K562 (cell line): ENCODE data around the gene TMEM217. TPM values are rescaled to one million over a fixed set of nuclear protein-coding genes. Genes with fewer than 3 reads are reported as not detected.
A peak's percentile ranks its signal among the peaks of the same experiment; 100 is the strongest.

Experiments used
- BRD4 ChIP-seq: fragments of 200-600 bp; sonication (generic); IDR thresholded peaks from 2 replicates; pipeline ENCODE4 v1.6.1; 2017; ENCODE audit warnings: inconsistent platforms
- CHD1 ChIP-seq: fragments of 200-600 bp; sonication (generic); IDR thresholded peaks from one replicate; pipeline ENCODE4 v1.6.1; 2012; ENCODE audit warnings: mild to moderate bottlenecking, moderate library complexity, low read length, inconsistent platforms
- CREB3L1 ChIP-seq: fragments of 450-650 bp; IDR thresholded peaks from 2 replicates; pipeline ENCODE4 v1.6.1; 2014; ENCODE audit warnings: low read depth, mild to moderate bottlenecking, moderate library complexity, borderline replicate concordance
- ELF1 ChIP-seq: fragments of 200-800 bp; sonication (Bioruptor generic); IDR thresholded peaks from 2 replicates; pipeline ENCODE4 v1.6.1; 2016; ENCODE audit warnings: missing genetic modification characterization, missing compliant biosample characterization
- GTF3C2 ChIP-seq: IDR thresholded peaks from 3 replicates; pipeline ENCODE4 v1.6.1; 2011; ENCODE audit warnings: borderline replicate concordance, mild to moderate bottlenecking, moderate library complexity; ENCODE audit not compliant: insufficient read length; ENCODE audit errors: extremely low read depth
- HMBOX1 ChIP-seq: sonication (generic); IDR thresholded peaks from 2 replicates; pipeline ENCODE4 v1.6.1; 2016
- HMGN3 ChIP-seq: IDR thresholded peaks from 2 replicates; pipeline ENCODE4 v1.6.1; 2011; ENCODE audit warnings: borderline replicate concordance, low read depth, mild to moderate bottlenecking, mixed read lengths, low read length; ENCODE audit not compliant: insufficient read length; ENCODE audit errors: extremely low read depth
- TCFL5 ChIP-seq: fragments of 250-450 bp; sonication (Bioruptor Pico); conservative IDR thresholded peaks from 2 replicates; pipeline ENCODE4 v1.6.1; 2021; ENCODE audit warnings: mild to moderate bottlenecking, moderate library complexity, matching md5 sums
- ZNF589 ChIP-seq: fragments of 200-800 bp; sonication (Bioruptor generic); IDR thresholded peaks from 2 replicates; pipeline ENCODE4 v1.6.1; 2016; ENCODE audit warnings: low read depth, missing genetic modification characterization, missing compliant biosample characterization
- ZNF668 ChIP-seq: fragments of 250-450 bp; sonication (Bioruptor Pico); IDR thresholded peaks from 2 replicates; pipeline ENCODE4 v1.8.0; 2022; ENCODE audit warnings: mild to moderate bottlenecking, inconsistent platforms
- ZZZ3 ChIP-seq: fragments of 450-650 bp; IDR thresholded peaks from 2 replicates; pipeline ENCODE4 v1.6.1; 2016; ENCODE audit warnings: antibody characterized with exemption, mild to moderate bottlenecking, moderate library complexity
- polyA plus RNA-seq, 8 experiments: library from polyadenylated mRNA; depleted of rRNA in 4 of 8; stranded (reverse) in 5 of 8; unstranded in 3 of 8; fragments of >200 nt; fragmentation: Nextera tagmentation in 2 of 8; fragmentation: Illumina TruSeq in 1 of 8; extraction: Ambion mirVana in 2 of 8; extraction: Trizol in 1 of 8; gene quantifications; 2 replicates each; pipeline versions ENCODE4 v1.2.1 to v1.2.3, GENCODE V29; 2011 to 2014; ENCODE audit warnings: inconsistent platforms in 1 of 8, missing spikeins in 1 of 8
- total RNA-seq, 7 experiments: library from RNA; depleted of rRNA in 6 of 7; stranded (reverse); fragments of >200 nt in 6 of 7; fragmentation: Illumina TruSeq in 2 of 7; extraction: Trizol in 2 of 7; gene quantifications; 2 replicates each; pipeline versions ENCODE4 v1.2.1 to v1.2.3, GENCODE V29; 2011 to 2021; ENCODE audit warnings: low replicate concordance in 1 of 7
- TF ChIP-seq, protein P1 (sequence below): fragments of 450-650 bp; IDR thresholded peaks from 2 replicates; pipeline ENCODE4 v1.6.1; 2016; ENCODE audit warnings: low read depth

TMEM217 gene
- total and polyA plus RNA-seq, 9 of the 15 experiments (the other 6 are each of a cell fraction or from before 2014, with no cell fraction given), result 1.3 to 8.0 (median 1.9) TPM

GRCh38 chr6:37182736-37183590 is 75.0 kb downstream of the TMEM217 start (continued):
- TF ChIP-seq CREB3L1, result peak; percentile 71; the same call in 1 of the 2 replicates
- TF ChIP-seq ELF1 (tag), result 0 out of 2 replicates have a peak, but pooled peaks have one; percentile 34
- TF ChIP-seq ZZZ3, result no peak
- peak; percentile 94 for TF ChIP-seq HMGN3
- TF ChIP-seq HMBOX1, result peak; percentile 71; the same call in 1 of the 2 replicates
- peak; percentile 92; the same call in 1 of the 2 replicates for TF ChIP-seq BRD4
- TF ChIP-seq, protein P1, sequence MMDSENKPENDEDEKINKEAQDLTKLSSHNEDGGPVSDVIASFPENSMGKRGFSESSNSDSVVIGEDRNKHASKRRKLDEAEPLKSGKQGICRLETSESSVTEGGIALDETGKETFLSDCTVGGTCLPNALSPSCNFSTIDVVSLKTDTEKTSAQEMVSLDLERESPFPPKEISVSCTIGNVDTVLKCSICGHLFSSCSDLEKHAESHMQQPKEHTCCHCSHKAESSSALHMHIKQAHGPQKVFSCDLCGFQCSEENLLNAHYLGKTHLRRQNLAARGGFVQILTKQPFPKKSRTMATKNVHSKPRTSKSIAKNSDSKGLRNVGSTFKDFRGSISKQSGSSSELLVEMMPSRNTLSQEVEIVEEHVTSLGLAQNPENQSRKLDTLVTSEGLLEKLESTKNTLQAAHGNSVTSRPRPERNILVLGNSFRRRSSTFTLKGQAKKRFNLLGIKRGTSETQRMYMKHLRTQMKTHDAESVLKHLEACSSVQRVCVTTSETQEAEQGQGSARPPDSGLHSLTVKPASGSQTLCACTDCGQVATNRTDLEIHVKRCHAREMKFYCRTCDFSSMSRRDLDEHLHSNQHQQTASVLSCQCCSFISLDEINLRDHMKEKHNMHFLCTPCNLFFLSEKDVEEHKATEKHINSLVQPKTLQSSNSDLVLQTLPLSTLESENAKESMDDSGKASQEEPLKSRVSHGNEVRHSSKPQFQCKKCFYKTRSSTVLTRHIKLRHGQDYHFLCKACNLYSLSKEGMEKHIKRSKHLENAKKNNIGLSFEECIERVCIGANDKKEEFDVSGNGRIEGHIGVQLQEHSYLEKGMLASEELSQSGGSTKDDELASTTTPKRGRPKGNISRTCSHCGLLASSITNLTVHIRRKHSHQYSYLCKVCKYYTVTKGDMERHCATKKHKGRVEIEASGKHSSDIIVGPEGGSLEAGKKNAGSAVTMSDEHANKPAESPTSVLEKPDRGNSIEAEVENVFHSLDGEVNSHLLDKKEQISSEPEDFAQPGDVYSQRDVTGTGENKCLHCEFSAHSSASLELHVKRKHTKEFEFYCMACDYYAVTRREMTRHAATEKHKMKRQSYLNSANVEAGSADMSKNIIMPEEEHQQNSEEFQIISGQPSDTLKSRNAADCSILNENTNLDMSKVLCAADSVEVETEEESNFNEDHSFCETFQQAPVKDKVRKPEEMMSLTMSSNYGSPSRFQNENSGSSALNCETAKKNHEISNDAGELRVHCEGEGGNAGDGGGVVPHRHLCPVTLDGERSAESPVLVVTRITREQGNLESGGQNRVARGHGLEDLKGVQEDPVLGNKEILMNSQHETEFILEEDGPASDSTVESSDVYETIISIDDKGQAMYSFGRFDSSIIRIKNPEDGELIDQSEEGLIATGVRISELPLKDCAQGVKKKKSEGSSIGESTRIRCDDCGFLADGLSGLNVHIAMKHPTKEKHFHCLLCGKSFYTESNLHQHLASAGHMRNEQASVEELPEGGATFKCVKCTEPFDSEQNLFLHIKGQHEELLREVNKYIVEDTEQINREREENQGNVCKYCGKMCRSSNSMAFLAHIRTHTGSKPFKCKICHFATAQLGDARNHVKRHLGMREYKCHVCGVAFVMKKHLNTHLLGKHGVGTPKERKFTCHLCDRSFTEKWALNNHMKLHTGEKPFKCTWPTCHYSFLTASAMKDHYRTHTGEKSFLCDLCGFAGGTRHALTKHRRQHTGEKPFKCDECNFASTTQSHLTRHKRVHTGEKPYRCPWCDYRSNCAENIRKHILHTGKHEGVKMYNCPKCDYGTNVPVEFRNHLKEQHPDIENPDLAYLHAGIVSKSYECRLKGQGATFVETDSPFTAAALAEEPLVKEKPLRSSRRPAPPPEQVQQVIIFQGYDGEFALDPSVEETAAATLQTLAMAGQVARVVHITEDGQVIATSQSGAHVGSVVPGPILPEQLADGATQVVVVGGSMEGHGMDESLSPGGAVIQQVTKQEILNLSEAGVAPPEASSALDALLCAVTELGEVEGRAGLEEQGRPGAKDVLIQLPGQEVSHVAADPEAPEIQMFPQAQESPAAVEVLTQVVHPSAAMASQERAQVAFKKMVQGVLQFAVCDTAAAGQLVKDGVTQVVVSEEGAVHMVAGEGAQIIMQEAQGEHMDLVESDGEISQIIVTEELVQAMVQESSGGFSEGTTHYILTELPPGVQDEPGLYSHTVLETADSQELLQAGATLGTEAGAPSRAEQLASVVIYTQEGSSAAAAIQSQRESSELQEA, result no peak
- 0 out of 2 replicates have a peak, but pooled peaks have one; percentile 31 for TF ChIP-seq TCFL5 (CRISPR knock-in tag)
- TF ChIP-seq GTF3C2, result no peak
- peak; percentile 81 for TF ChIP-seq ZNF668 (CRISPR knock-in tag)
- peak; percentile 82 for TF ChIP-seq ZNF589
- no peak for TF ChIP-seq CHD1
